Loucy (cell line): ENCODE results near the gene PADI3.

ENCODE experiments used
- H2AFZ ChIP-seq: fragments of 200-600 bp; sonication (generic); 2 replicates; pipeline ENCODE4 v1.6.0; 2016; ENCODE audit warnings: antibody characterized with exemption, mild to moderate bottlenecking, low read length, moderate library complexity
- H3F3A ChIP-seq: fragments of 200-600 bp; 2 replicates; pipeline ENCODE4 v1.6.0; 2016; ENCODE audit warnings: antibody characterized with exemption, low read depth, mild to moderate bottlenecking
- H3K27me3 ChIP-seq: fragments of 200-600 bp; sonication (generic); 2 replicates; pipeline ENCODE4 v1.6.1; 2014; ENCODE audit warnings: low read length, mild to moderate bottlenecking; ENCODE audit not compliant: insufficient read depth, poor library complexity, severe bottlenecking
- H3K36me3 ChIP-seq: fragments of 200-600 bp; sonication (generic); 2 replicates; pipeline ENCODE4 v1.6.1; 2016; ENCODE audit warnings: low read length; ENCODE audit not compliant: insufficient read depth
- H3K4me1 ChIP-seq: fragments of 200-600 bp; sonication (generic); 2 replicates; pipeline ENCODE4 v1.5.1; 2014; ENCODE audit warnings: low read length, mild to moderate bottlenecking; ENCODE audit not compliant: insufficient read depth, poor library complexity, severe bottlenecking
- H3K4me2 ChIP-seq: fragments of 200-600 bp; sonication (generic); 2 replicates; pipeline ENCODE4 v1.6.0; 2014; ENCODE audit warnings: antibody characterized with exemption, low read length, low read depth, mild to moderate bottlenecking; ENCODE audit not compliant: poor library complexity, severe bottlenecking
- H3K4me3 ChIP-seq: fragments of 200-600 bp; sonication (generic); 2 replicates; pipeline ENCODE4 v1.5.1; 2014; ENCODE audit warnings: low read length, mild to moderate bottlenecking, mixed read lengths; ENCODE audit not compliant: poor library complexity, severe bottlenecking
- H3K79me2 ChIP-seq: fragments of 200-600 bp; sonication (generic); 2 replicates; pipeline ENCODE4 v1.6.1; 2014; ENCODE audit warnings: low read length; ENCODE audit not compliant: insufficient read depth
- H3K9ac ChIP-seq: fragments of 200-600 bp; sonication (generic); 2 replicates; pipeline ENCODE4 v1.6.0; 2014; ENCODE audit warnings: mild to moderate bottlenecking, low read depth, low read length, moderate library complexity; ENCODE audit not compliant: poor library complexity, severe bottlenecking
- H3K9me2 ChIP-seq: fragments of 200-600 bp; sonication (generic); replicated peaks from 2 replicates; pipeline ENCODE4 v1.6.1; 2016; ENCODE audit warnings: low read depth, low read length, mixed read lengths
- H3K9me3 ChIP-seq: fragments of 200-600 bp; sonication (generic); 2 replicates; pipeline ENCODE4 v1.6.1; 2014; ENCODE audit warnings: mild to moderate bottlenecking, antibody characterized with exemption, low read length, low read depth; ENCODE audit not compliant: insufficient read depth
- H4K20me1 ChIP-seq: fragments of 200-600 bp; sonication (generic); 2 replicates; pipeline ENCODE4 v1.6.0; 2014; ENCODE audit warnings: antibody characterized with exemption, low read length, mild to moderate bottlenecking; ENCODE audit not compliant: insufficient read depth, poor library complexity, severe bottlenecking
- CTCF ChIP-seq: fragments of 200-600 bp; sonication (generic); conservative IDR thresholded peaks from 2 replicates; pipeline ENCODE4 v1.5.1; 2014; ENCODE audit warnings: mild to moderate bottlenecking, antibody characterized with exemption, low read length
- EZH2phosphoT487 ChIP-seq: fragments of 200-600 bp; IDR thresholded peaks from 2 replicates; pipeline ENCODE4 v1.6.1; 2018; ENCODE audit warnings: antibody characterized with exemption, mild to moderate bottlenecking, moderate library complexity, borderline replicate concordance

Gene PADI3

GRCh38 chr1:17280436-17280835, 31.5 kb downstream of the PADI3 start:
- Histone ChIP-seq H3K9me2 (no peaks in the 10 kb centered on the region), H4K20me1 (no peaks in the 10 kb centered on the region), H3K9ac (no peak overlapping the region), H3K4me3 (no peak overlapping the region), H3K4me1 (no peaks in the 10 kb centered on the region), H3K27me3 (no peaks in the 10 kb centered on the region), H3K79me2 (no peaks in the 10 kb centered on the region), H3K9me3 (no peaks in the 10 kb centered on the region), H3K36me3 (no peaks in the 10 kb centered on the region), H3K4me2 (no peak overlapping the region), H3F3A (no peaks in the 10 kb centered on the region), H2AFZ (no peak overlapping the region)
- TF ChIP-seq EZH2phosphoT487: no peak
- TF ChIP-seq CTCF: no peak

DNA sequence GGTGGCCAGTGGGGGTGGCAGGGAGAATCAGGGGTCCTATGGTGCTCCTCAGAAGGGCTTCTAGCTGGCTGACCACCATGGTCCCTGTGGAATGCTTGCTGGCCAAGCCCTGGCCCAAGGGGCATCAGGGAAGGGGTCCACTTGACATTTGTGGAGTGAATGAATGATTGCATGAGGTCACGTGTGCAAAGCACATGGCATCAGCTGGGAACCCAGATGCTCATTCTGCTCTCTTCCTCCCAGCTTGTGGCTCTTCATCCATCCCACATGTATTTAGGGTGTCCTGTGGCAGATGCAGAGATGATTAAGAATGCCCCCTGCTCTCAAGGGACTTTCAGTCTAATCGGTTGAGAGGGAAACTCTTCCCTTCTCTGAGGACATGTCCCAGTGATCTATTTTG, 32.0 kb downstream of the PADI3 start:
- Histone ChIP-seq H3K4me3 (no peak overlapping the region), H3F3A (no peaks in the 10 kb centered on the region), H3K9me3 (no peaks in the 10 kb centered on the region), H3K79me2 (no peaks in the 10 kb centered on the region), H3K27me3 (no peaks in the 10 kb centered on the region), H3K9me2 (no peaks in the 10 kb centered on the region), H4K20me1 (no peaks in the 10 kb centered on the region), H3K36me3 (no peaks in the 10 kb centered on the region), H3K4me2 (no peak overlapping the region), H2AFZ (no peak overlapping the region), H3K4me1 (no peaks in the 10 kb centered on the region), H3K9ac (no peak overlapping the region)
- TF ChIP-seq CTCF: no peak
- no peak for TF ChIP-seq EZH2phosphoT487

DNA sequence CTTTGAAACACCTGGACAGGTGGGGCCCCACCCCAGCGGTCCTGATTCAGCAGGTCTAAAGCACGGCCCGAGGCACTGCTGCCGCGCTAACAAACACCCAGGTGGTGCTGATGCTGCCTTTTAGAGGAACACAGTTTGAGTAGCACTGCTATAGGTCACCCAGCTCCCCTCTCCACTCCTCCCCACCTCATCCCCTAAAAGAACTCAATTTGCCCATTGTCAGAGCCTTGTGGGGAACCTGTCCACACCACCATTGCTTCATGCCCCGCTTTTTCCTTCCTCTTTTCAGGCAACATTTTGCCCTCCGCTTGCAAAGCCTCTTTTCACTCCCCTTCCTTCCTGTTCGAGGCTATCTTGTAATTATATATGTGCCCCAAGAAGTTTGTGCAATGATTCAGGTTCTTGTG, 32.9 kb downstream of the PADI3 start:
- Histone ChIP-seq H3K27me3 (no peaks in the 10 kb centered on the region), H3K4me2 (no peak overlapping the region), H3K9me3 (no peaks in the 10 kb centered on the region), H3K4me3 (no peak overlapping the region), H2AFZ (peak overlapping the region; percentile 29; the same call in 1 of the 2 replicates), H3K9me2 (no peaks in the 10 kb centered on the region), H4K20me1 (no peaks in the 10 kb centered on the region), H3K36me3 (no peaks in the 10 kb centered on the region), H3K9ac (no peak overlapping the region), H3K79me2 (no peaks in the 10 kb centered on the region), H3F3A (no peaks in the 10 kb centered on the region), H3K4me1 (no peaks in the 10 kb centered on the region)
- TF ChIP-seq CTCF (no peak), EZH2phosphoT487 (no peak)
